Subcutaneous adipose tissue (tissue), 4 donors: ENCODE results near the gene TCOF1. TPM values are rescaled to one million over a fixed set of nuclear protein-coding genes. Genes with fewer than 3 reads are reported as not detected.

ENCODE experiments used
- total RNA-seq, 4 donors: library from RNA; depleted of rRNA; stranded (reverse); fragments of >200 nt; gene quantifications; one replicate each; pipeline ENCODE4 v1.1.0, GENCODE V29; 2016
- TF ChIP-seq, protein P1 (sequence below): fragments of 450-650 bp; IDR thresholded peaks from one replicate; pipeline ENCODE4 v1.5.1; 2016; ENCODE audit warnings: low read depth, mild to moderate bottlenecking, control low read depth, antibody characterized with exemption, moderate library complexity

Gene TCOF1
- total RNA-seq, 4 donors from 2014 or later: 18.2 to 29.0 (median 19.9) TPM

DNA sequence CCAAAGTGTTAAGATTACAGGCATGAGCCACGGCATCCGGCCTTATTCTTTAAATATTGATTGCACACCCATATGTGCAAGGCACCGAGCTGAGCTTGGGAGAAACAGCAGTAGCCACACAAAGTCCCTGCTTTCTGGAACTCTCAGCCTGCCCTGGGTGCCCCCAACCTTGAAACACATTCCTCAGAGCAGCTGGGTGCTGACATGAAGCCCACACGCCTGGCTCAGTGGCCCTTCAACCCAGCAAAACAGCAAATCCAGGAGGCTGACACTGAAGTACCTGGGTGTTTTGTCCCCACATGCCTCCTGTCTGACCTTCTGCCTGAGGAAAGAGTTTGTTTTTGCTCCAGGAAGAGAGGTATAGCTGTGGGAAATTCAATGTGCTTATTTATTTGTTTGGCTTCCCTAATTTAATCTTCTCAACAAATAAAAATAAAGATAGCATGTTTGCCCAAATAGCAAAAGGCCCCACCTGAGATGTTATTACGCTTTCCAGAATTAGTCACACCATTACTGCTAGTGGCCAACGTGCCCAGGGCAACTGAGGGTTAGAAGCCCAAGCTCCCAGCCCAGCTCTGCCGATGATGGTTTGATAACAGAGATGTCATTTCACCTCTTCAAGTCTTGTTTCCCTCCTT, 13.4 kb upstream of the TCOF1 start:
- TF ChIP-seq, protein P1, sequence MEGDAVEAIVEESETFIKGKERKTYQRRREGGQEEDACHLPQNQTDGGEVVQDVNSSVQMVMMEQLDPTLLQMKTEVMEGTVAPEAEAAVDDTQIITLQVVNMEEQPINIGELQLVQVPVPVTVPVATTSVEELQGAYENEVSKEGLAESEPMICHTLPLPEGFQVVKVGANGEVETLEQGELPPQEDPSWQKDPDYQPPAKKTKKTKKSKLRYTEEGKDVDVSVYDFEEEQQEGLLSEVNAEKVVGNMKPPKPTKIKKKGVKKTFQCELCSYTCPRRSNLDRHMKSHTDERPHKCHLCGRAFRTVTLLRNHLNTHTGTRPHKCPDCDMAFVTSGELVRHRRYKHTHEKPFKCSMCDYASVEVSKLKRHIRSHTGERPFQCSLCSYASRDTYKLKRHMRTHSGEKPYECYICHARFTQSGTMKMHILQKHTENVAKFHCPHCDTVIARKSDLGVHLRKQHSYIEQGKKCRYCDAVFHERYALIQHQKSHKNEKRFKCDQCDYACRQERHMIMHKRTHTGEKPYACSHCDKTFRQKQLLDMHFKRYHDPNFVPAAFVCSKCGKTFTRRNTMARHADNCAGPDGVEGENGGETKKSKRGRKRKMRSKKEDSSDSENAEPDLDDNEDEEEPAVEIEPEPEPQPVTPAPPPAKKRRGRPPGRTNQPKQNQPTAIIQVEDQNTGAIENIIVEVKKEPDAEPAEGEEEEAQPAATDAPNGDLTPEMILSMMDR: no peak

DNA sequence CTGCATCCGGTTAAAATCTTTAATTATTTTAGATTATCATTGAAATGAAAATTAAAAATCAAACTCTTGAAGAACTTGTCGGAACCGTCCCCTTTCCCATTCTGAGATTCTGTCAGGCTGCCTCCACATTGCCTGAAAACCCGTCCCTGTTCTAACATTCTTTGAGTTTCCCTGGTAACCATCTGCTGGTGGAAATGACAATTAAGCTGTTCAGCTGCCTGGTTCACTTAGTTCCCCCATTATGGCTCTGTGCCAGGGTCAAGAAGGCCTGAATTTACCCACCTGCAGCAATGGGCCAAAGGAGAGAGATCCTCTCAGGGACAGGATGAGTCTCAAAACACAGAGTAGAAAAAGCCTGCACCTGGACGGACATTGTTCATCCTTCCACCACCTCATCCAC, 11.8 kb upstream of the TCOF1 start:
- TF ChIP-seq, protein P1: no peak

DNA sequence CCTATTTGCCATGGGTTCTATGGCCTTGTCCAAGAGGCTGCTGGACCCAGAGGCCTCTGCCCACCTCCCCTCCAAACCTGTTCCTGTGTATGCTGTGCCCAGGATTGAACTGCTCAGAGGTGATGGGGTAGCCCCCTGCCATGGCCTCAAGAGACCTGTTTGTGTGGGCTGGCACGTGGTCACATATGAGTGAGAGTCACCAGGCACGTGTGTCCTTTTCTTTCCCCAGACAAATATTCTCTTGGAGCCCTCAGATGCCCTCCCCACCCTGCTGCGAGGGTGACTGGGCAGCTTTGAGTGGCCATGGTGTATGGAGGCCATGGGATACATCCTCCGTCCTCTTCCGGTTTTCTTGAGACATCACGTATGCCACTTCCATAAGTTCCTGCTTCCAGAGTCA, 10.9 kb upstream of the TCOF1 start:
- TF ChIP-seq, protein P1: no peak

DNA sequence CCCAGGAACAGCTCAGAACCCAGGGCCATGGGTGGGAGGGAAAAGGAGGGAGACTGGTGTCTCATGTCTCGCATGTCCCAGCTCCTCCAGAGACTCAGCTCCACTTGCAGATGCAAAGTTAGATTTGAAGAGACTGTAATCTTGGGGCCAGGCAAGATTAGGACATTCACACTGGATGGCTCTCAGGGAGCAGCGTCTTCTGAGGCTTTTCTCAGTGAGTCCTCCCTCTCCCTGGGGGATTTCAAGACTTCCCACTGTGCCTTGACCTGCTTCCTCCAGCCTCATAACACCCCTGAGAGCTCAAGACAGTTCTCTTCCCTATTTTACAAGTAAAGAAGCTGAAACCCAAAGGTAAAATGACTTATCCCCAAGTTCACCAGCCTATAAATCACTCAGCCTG, 10.5 kb upstream of the TCOF1 start:
- TF ChIP-seq, protein P1: no peak

DNA sequence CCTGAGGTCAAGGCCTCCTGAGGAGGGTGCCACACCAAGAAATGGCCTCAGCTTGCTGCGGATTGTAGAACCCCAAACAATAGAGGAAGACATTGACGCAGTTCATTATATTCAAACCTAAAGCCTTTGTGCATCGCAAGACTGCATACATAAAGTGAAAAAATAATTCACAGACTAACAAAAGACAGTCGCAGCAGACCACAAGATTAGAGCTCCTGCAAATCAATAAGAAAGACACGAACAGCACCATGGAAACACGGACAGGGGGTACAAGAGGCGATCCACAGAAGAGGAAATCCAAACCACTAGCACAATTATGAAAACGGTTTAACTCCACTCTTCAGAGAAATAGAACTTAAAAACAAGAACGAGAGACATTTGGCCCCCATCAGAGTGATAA, 10.0 kb upstream of the TCOF1 start:
- TF ChIP-seq, protein P1: no peak

DNA sequence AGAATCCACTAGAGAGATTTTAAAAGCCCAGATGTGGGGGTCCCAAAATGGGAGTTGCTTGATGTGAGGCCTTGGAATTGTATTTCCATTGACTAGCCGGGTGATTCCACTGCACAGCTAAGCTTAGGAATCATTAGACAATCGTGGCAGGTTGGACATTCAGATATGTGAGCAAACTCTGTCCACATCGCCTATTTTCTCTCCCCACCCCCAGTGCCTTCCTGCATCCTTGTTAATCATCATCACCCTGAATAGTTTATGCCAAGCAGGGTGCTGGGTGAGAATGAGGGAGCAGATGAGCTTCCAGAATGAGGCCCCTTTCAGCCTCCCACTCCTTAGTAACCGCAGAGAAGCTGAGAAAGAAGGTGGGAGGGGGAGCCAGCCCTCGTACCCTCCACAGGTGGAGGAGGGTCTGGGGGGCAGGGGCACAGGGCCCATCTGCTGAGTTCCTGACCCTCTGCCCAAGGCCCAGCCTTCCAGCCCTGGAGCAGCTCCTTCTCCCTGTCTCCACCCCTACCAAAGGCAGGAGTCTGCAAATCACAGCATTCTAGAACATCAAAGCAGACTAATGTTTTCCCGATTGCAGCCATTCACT, 7.7 kb upstream of the TCOF1 start:
- TF ChIP-seq, protein P1: no peak

DNA sequence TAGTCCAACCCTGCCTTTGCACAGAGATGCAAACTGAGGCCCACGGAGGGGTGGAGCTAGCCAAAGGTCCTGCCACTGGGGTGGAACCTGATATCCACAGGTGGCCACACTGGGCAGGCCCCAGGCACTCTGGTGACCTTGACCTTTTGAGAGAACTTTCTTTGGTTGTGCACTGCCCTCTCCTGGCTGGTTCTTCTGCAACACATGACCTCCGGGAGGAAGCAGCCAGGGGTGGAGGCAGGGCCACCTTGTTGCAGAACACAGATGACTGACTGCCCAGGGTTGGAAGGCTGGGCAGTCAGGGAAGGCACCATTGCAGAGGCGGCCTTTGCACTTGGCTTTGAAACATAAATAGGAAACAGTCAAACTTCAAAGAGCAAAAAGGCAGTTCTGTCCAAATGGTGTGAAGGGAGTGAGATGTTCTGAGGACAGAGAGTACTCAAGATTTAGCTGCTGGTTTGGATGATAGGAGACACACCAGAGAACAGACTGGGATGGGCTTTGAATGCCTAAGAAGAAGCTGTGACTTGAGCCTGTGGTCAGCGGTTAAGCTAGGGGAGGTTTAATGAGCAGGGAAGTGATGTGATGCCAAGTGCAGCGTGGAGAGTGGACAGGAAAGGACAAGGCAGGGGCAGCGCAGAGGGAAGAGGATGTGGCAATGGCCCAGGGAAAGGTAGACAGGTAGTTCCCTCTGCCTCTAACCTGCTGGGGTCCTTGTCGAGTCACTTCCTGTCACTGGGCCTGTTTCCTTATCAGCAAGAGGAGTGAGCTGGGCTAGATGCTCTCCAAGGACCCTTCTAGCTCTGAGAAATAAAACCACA, 6.8 kb upstream of the TCOF1 start:
- TF ChIP-seq, protein P1: no peak
